Activated CD8-positive, alpha-beta memory T cell treated with anti-CD3 and anti-CD28 coated beads for 48 hours (primary cell): ENCODE measurements around the gene NDRG4.
A peak's percentile ranks its signal among the peaks of the same experiment; 100 is the strongest.

Experiments used
- DNase-seq, 3 experiments: peaks; one replicate each; pipeline ENCODE4 v3.0.0-alpha.2; 2020; ENCODE audit warnings: low read depth in 2 of 3, low spot score in 2 of 3

The NDRG4 gene, protein sequence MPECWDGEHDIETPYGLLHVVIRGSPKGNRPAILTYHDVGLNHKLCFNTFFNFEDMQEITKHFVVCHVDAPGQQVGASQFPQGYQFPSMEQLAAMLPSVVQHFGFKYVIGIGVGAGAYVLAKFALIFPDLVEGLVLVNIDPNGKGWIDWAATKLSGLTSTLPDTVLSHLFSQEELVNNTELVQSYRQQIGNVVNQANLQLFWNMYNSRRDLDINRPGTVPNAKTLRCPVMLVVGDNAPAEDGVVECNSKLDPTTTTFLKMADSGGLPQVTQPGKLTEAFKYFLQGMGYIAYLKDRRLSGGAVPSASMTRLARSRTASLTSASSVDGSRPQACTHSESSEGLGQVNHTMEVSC

DNA sequence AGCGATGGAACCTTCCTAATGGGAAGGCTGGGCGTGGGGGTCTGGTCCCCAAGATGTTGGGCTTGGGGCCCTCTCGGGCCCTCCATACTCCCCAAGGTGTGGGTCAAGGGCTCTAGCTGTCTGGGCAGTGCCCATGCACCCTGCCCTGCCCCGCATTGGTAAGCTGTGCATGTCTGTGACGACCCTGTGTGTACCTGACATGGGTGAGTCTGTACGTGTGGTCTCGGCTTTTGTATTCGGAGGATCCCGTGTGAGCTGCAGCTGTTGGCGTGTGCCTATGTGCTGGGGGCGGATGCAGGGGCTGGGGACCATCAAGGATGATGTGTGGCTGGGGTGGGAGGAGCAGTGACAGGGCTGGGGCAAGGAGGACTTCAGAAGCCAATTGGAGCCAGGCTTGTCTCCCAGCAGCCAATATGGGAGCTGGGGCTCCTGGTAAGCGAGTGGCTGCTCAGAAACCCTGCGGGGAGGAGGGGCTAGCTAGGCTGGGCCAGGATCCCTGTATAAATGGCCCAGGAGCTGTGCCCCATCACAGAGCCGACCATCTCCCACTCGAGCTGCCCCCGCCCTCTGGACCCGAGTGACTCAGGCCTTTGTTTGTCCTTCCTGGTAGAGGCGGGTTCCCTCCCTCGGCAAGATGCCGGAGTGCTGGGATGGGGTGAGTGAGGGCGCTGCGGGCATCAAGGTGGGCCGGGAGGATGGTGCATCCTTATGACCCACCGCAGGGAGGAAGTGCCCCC lies at the start of gene NDRG4:
NDRG4 (plus strand) TSS at position 529 of the 737 bp plus-strand sequence; CDS start at position 635, 106 bp downstream.
- DNase-seq = no peak

DNA sequence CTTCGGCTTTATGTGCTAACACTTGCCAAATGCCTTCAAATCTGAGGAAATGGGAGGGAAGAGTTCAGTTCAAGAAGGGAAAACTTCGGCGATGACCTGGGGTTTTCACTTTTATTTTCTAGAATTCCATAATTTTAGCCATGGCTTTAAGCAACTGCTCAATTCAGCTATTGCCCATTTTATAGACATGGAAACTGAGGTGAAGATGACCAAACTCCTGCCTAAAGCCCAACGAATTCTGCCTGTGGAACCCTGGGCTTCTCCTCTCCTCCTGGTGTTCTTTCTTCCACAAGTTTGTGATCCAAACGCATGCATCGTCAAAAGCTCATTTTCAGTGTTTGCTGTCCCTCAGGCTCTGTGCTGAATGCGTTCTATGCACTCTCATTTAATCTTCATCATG lies 49.4 kb upstream of the NDRG4 start:
- no peak for DNase-seq

DNA sequence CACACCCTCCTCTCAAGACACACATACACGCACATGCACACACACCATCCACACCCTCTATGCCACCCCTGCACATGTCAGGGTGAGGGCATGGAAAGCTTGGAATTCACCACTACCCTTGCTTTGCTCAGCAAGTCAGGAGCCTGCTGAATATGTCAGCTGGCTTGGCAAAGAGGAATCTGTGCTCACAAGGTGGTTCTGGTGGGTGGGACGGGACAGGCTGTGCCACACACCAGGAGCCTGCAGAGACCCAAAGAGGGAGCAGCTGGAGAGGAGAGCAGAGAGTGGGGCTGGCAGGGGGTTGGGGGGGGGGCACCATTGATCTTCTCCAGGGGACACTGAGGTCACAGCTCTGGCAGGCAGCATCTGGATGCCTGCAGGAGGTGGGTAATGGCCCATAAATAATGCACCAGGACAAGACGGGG lies 48.7 kb upstream of the NDRG4 start:
- DNase-seq = no peak

DNA sequence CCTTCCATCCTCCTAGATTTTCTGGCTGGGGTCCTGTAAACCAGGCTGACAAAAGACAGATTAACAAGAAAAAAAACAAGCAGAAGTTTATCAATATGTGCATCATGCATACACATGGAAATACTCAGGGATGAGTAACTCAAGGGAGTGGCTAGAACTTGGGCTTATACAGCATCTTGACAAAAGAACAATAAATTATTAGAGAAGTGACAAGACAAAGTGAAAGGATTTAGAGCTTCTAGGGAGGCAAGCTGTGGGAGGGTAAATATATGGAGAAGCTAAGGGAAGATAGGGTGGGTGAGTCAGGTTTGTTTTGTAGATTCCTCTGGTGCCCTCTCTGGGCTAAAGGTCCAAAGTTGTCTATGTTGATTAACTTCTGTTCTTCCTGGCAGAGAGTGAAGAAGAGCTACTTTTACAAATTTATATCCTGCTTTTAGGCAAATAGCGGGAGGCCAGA lies 48.0 kb upstream of the NDRG4 start:
- no peak for DNase-seq

DNA sequence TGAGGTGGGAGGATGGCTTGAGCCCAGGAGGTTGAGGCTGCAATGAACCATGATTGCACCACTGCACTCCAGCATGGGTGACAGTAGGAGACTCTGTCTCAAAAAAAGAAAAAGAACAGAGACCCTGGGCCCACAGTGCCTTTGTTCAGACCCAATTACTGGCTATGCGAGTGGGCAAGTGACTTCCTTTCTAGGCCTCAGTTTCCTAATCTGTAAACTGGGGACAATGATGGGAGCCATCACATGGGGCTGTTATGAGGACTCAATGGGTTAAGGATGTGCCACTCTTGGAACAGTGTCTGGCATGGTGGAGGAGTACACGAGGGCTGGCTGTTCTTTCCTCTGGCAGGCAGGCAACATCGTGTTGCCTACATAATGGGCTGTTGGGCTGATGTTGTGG lies 47.3 kb upstream of the NDRG4 start:
- DNase-seq = no peak

DNA sequence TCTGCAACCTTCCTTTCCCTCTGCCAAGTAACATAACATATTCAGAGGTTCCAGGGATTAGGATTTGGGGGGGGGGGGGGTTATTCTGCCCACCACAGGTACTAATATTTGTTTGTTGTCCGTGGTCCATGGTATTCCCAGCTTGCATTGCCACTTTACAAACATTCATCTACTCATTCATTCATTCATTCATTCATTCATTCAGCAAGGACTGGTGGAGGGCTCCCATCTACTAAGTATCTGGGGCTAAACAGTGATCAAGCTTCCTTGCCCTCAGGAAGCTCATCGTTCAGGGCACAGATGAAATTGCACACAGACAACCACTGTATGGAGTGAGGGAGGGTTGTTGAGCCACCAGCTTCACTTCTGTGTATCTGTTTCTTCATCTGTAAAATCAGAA lies 45.8 kb upstream of the NDRG4 start:
- DNase-seq = no peak

DNA sequence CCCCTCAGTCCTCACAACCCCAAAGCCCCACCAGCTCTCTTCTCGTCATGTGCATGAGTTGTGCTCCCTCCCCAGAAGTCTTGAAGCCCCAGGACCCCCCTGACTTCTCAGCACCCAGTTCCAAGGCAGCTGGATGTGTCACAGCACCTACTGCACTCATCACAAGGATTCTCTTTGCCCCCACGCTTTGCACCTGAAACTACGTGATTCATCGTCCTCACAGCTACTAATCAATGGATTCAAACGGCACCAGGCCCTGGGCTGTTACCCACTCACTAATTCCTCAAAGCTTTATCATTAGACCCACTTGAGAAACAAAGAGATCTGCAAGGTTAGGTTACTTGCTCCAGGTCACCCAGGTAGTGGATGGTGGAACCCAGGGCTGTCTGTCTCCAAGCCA lies 45.1 kb upstream of the NDRG4 start:
- DNase-seq = no peak

DNA sequence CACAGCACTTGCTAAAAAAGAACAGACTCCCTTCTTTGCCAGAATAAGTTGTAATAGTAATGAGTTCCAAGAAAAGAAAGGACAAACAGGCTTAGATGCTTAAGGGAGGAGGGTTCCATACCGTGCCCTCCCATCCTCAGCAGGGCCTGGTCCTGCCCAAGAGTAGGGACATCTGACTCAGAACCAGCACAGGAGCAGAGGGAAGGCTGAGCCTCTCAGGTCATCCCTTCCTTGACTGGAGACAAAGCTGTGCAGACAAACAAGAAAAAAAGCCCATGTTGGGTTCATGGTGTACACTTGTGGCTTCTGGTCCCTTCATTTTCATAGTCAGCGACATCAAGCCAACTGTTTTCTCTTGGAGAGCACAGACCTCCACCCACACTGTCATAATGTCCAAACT lies 44.2 kb upstream of the NDRG4 start:
- DNase-seq = no peak

DNA sequence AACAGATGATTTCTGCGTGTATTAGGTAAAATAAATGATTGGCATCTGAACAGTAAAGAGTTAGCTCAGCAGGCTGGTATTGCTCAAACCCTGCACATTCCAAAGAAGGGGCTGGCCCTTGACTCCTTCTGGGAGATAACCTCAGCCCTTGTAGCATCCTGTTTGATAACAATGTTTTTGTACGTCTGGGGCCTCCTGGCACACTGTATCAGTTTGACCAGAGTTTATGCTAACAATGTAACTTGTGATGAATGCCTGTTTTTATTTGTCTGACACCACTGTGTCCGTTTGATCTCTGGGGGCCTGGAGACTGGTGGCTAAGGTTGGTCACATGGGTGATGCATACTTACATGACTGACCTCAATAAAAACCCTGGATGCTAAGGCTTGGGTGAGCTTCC lies 43.8 kb upstream of the NDRG4 start:
- no peak for DNase-seq

DNA sequence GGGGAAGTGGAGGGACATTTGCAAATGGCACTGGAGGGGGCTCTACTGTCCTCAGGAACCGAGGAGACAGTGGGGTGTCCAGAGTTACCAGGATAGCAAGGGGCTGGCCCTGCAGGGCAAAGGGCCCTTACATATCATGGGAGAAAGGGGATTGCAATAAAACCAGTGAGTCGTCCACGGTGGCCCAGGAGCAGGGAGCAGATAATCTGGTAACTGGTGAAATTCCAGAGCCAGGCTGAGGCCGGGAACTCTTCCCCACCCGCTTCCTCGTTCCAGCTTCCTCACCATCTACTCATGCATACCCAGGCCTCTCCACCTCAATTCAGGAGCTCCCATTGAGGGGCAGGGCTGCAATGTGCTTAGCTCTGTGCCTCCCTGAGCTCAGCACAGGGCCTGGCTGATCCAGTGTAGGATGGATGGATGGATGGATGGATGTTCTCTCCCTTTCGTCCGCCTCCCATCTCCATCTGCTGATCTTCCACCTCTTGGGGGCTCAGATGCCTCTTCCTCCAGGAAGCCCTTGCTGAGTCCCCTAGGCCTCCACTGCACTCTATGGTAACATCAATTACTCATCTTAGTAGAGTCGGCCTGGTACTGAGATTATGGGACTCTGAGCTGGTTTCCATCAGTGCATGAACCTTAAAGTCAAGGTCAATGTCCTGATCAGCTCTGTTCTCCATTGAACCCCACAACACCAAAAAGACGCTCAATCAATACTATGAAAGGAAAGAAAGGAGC lies 41.2 kb upstream of the NDRG4 start:
- DNase-seq = no peak

DNA sequence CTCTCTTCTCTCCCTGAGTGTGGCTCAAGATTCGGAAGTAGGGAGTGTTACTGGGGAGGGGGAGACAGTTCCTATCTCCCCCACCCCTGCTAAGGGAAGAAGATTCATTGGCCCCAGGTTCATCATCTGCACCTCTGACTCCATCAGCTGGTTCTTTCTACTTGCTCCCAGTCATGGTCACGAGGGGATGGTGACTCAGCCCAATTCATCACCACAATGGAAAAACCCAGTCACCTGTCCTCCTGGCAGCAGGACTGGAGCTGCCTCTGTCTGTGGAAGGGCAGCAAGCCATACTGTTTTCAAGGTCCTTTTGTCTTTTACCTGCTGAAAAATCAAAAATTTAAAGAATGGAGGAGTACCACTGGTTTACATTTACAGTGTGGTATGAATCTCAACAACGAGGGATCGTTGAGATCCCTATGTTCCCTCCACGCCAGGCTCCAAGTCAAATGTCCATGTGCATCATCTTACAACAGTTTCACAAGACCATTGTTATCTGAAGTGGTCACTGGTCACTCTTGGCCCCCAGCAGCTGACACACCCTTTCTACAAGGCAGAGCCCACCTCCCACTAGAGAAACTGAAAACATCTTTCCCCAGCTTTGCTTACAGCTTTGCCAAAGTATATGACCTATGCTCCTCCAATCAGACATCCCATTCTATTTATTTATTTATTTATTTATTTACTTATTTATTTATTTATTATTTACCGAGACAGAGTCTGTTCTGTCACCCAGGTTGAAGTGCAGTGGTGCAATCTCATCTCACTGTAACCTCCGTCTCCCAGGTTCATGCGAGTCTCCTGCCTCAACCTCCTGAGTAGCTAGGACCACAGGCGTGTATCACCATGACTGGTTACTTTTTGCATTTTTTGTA lies 40.4 kb upstream of the NDRG4 start:
- DNase-seq = peak in 1 of 3 experiments; percentile 20

DNA sequence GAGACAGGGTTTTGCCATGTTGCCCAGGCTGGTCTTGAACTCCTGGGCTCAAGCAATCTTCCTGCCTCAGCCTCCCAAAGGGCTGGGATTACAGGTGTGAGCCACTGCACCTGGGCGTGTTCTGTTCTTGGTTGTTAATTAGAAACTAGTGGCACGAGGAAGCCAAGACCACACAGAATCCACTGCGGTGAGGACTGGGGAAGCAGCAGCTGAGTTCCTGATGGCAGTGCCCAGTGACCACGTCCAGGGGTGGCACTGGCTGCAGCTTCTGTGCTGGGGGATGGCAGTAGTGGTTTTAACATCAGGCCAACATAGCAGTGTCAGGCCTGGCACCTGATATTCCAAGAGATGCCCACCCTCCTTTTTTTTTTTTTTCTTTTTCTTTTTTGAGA lies 39.7 kb upstream of the NDRG4 start:
- no peak for DNase-seq

DNA sequence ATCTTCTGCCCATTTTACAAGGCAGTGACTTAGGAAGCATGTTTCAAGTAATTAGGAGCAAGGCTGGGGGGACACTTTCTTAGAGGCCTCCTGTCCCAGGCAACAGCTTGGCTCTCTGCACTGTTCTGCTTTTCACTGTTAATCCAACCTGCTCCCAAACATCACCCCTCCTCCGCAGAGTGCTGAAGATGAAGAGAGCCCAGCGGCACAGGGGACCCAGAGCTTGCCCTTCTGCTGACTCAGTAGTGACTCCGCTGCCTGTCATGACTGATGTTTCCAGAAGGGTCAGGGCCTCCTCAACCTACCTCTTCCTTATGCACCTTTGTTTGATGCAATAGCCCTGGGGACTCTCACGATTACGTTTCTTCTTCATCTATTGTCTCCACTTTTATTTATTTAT lies 38.9 kb upstream of the NDRG4 start:
- no peak for DNase-seq

DNA sequence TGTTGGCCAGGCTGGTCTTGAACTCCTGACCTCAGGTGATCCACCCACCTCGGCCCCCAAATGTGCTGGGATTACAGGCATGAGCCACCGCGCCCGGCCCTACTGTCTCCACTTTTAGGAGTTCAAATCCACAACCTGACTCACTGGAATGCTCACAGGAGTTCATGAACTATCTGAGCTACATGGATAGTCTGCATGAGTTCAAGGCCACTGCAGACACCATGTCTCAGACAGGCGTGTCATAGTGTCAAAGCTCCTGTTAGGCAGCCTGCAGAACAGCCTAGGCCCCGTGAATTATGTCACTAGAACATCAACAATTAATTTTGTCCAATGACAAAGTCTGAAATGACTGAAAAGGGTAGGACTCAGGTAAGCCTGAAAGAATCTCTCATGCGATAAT lies 38.3 kb upstream of the NDRG4 start:
- no peak for DNase-seq

DNA sequence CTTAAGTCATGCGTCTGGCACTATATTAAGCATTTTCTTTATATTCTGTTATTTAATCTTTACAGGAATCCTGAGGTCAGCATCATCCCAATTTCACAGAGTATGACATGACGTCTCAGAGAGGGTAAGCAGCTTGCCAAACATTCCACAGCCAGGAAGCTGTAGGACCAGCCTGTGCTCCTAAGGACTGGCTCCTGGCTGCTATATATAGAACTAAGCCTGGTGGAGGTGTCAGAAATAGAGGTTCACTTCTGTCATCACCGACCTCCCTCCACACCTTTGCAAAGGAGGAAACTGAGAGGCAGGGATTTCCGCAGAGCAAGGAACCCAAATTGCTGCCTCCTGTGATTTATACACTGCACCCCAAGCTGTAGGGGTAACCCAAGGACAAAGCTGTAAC lies 37.9 kb upstream of the NDRG4 start:
- DNase-seq = no peak

DNA sequence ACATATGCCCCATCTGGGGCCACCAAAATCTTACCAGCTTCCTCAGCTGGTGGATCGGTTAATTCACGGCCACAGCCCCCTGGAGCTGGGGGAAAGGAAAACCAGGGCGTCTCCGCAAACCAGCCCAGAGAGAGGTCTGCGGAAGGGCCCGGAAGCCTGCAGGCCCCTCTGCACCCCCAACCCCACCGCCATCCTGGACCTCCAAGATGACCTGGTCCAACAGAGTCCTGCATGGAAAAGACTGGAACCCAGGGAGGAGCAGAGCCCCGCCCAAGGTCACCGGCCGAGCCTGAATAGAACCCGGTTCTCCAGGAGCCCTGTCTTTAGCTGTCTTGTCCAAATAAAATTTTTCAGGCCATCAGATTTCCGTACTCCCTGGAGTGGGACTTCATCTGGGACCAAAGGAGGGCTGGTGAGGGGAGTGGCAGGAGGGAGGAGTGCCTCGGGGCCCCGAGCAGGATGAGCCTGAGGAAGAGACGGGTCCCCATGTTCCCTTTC lies 37.4 kb upstream of the NDRG4 start:
- DNase-seq = no peak

DNA sequence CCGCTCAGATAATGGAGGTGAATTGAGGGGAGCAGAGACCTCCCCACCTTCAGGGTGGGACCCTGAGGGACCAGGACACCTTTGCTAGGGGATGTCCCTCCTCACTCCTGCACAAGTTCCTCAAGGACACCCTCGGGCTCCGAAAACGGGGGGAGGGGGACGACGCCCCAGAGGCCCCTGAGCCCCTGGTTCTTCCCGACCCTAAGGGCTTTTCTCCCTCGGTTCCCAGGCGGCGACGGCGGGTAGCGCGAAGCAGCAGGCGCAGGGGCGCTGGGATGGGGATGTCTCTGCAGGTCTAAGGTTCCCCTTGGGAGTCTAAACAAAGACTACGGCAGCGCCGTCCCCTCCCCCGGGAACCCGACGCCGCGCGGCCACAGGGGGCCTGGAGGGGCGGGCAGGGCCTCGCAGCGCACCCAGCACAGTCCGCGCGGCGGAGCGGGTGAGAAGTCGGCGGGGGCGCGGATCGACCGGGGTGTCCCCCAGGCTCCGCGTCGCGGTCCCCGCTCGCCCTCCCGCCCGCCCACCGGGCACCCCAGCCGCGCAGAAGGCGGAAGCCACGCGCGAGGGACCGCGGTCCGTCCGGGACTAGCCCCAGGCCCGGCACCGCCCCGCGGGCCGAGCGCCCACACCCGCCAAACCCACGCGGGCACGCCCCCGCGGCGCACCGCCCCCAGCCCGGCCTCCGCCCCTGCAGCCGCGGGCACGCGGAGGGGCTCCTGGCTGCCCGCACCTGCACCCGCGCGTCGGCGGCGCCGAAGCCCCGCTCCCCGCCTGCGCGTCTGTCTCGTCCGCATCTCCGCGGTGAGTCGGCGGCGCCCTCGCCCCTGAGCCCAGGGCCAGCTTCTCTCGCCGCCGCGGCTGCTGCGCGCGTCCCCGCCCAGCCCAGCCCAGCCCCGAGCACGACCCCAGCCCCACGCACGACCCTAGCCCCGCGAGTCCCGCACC lies 36.7 kb upstream of the NDRG4 start:
- DNase-seq = no peak

DNA sequence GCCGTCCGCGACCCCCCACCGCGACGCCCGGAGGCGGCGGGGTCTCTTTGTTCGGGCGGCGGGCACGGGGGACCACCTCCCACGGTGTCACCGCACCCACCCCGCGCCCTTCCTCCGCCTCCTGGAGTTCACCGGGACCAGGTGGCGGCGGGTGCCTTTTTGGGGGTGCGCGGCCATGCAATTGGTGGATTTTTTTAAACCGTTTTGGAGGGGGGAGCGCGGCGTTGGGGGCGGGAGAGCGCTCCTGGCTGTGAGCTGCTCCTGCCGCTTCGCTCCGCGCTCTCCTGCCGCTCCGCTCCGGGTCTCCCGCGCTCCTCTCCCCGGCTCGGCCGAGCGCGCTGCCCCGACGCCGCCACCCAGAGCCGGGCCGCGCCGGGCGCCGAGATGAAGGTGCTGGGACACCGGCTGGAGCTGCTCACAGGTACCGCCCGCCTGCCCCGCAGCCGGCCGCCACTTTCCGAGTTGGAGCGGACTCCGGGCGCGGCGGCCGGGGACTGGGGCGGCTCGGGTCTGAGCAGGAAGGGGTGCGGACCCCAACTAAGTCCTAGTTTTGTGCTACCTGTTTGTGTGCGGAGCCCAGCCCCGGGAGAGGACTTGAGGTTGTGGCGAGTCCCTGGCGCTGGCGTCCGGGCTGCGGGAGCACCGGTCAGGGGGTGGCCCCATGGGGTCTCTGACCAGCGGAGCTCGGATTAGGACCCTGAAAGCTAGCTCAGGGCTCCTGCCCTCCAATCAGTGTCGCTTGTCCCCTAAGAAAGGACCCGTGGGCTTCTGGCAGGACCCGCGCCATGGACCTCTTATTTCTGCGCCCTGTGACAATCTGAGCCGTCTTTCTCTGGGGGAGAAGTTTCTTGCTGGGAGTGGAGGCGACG lies 35.7 kb upstream of the NDRG4 start:
- no peak for DNase-seq
